ENCODE results near the gene NRXN3. TPM values are rescaled to one million over a fixed set of nuclear protein-coding genes. Genes with fewer than 3 reads are reported as not detected.

The NRXN3 gene
- total and polyA plus RNA-seq, 11 donors, result 0.19 to 2.2 (median 1.1) TPM

DNA sequence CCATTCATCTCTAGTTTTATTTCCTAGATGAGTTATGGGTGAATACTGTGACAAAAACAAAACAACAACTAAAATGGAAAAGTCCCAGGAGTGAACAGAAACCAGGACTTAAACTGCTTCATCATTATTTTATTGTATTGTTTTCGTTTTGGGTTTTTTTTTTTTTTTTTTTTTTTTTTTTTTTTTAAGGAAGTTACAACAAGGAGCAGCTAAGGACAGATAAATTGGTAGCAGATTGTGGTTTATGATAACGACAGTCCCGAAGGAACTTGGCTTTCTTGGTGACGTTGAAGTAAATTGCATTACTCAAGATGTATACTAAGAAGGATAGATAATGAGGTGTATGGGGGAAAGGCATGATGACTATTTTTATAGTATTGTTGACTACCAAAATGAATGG lies 866.3 kb downstream of the NRXN3 start:
- Histone ChIP-seq H3K4me1 (no peaks in the 10 kb centered on the region), H3K4me3 (no peak overlapping the region), H3K27ac (no peak overlapping the region), H3K27me3 (no peaks in the 10 kb centered on the region), H3K9me3 (peaks cover 0 to 17% (median 0%) of the 10 kb centered on the region in 12 donors), H3K36me3 (no peaks in the 10 kb centered on the region)
- no peak for ATAC-seq
- TF ChIP-seq, protein P1, sequence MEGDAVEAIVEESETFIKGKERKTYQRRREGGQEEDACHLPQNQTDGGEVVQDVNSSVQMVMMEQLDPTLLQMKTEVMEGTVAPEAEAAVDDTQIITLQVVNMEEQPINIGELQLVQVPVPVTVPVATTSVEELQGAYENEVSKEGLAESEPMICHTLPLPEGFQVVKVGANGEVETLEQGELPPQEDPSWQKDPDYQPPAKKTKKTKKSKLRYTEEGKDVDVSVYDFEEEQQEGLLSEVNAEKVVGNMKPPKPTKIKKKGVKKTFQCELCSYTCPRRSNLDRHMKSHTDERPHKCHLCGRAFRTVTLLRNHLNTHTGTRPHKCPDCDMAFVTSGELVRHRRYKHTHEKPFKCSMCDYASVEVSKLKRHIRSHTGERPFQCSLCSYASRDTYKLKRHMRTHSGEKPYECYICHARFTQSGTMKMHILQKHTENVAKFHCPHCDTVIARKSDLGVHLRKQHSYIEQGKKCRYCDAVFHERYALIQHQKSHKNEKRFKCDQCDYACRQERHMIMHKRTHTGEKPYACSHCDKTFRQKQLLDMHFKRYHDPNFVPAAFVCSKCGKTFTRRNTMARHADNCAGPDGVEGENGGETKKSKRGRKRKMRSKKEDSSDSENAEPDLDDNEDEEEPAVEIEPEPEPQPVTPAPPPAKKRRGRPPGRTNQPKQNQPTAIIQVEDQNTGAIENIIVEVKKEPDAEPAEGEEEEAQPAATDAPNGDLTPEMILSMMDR (IDR thresholded peaks at IDR 0.05), result no peak
- intact Hi-C loops (cut with DNase I), result no loop called here
- no peak for DNase-seq
- 56 to 66% (median 61%) methylated on average over 4 of the region's 4 CpGs for WGBS, 4 donors

DNA sequence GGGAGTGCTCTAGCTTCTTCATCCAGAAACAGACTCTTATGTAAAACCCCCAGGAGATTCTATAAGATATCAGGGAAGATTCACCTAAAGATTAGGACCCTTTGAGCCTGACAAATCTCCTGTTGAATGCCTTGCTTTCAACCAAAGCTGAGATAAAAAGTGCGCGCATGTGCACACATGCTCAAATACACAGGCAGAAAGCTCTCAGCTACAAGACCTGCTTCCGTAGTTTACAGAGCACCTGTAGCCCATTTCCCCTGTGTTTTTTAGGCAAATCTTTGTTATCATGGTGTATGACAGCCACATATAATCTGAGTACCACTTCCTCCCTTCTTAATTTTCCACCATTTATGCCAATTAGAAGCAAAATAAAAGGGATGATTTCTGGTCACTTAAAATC lies 866.9 kb downstream of the NRXN3 start:
- H3K4me3 ChIP-seq, result no peak overlapping the region
- no peaks in the 10 kb centered on the region for H3K36me3 ChIP-seq
- DNase-seq, result no peak
- 88 to 92% (median 90%) methylated on average over 3 of the region's 3 CpGs for WGBS, 4 donors
- no peak overlapping the region for H3K27ac ChIP-seq
- H3K27me3 ChIP-seq, result no peaks in the 10 kb centered on the region
- H3K4me1 ChIP-seq, result no peaks in the 10 kb centered on the region
- no peak for ATAC-seq
- intact Hi-C loops (cut with DNase I), result no loop called here
- TF ChIP-seq, protein P1 (IDR thresholded peaks at IDR 0.05), result no peak
- no peak for TF ChIP-seq POLR2A (IDR thresholded peaks at IDR 0.05)
- H3K9me3 ChIP-seq, result peaks cover 0 to 17% (median 0%) of the 10 kb centered on the region in 12 donors

DNA sequence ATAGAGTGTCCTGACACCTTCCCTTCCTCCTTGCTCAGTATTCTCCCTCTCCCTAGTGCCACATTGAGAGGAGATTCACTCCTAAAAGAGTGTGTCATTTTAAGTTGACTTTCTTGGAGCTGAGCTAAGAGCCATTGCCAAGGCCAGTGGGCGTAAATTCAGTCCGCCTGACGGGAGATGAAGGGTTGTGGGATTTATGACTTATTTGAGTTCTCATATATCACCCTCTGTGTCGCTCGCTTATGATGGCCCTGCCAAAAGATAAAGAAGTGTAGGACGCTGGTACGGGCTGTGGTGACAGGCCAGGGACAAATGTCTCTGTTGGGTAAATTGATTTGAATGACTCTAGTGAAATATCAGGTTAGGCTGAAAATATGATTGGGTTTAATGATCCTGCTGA lies 867.4 kb downstream of the NRXN3 start:
- no peak for DNase-seq
- no peak for ATAC-seq
- intact Hi-C loops (cut with DNase I), result no loop called here
- no peaks in the 10 kb centered on the region for H3K4me1 ChIP-seq
- no peaks in the 10 kb centered on the region for H3K27me3 ChIP-seq
- no peak overlapping the region for H3K27ac ChIP-seq
- 66 to 80% (median 73%) methylated on average over 7 of the region's 7 CpGs for WGBS, 4 donors
- TF ChIP-seq POLR2A (IDR thresholded peaks at IDR 0.05), result no peak
- TF ChIP-seq, protein P1 (IDR thresholded peaks at IDR 0.05), result no peak
- H3K9me3 ChIP-seq, result peaks cover 0 to 17% (median 0%) of the 10 kb centered on the region in 12 donors
- no peaks in the 10 kb centered on the region for H3K36me3 ChIP-seq
- H3K4me3 ChIP-seq, result no peak overlapping the region

DNA sequence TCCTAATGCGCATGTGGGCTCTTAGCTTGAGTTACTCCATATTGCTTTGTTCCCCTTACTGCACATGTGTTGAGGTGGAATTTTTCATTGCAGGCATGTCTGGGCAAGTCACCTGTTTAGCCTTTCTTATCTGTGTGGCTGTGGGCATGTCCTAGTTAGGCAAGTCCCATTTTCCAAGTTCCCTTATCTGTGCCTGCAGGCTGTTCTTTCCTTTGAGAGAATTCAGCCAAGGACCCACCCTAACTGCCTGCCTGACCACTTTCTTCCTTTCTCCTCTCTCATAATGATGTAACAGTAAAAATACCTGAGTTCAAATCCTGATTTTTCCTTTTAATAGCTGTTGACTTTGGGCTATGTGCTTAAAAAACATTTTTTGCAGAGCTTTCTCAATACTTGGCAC lies 870.6 kb downstream of the NRXN3 start:
- H3K4me1 ChIP-seq, result no peaks in the 10 kb centered on the region
- DNase-seq (no peak), ATAC-seq (no peak)
- intact Hi-C loops (cut with DNase I), result no loop called here
- no peak overlapping the region for H3K4me3 ChIP-seq
- peaks cover 0 to 17% (median 0%) of the 10 kb centered on the region in 12 donors for H3K9me3 ChIP-seq
- no peaks in the 10 kb centered on the region for H3K36me3 ChIP-seq
- 83 to 100% (median 98%) methylated on average over 1 of the region's 1 CpG for WGBS, 4 donors
- H3K27me3 ChIP-seq, result no peaks in the 10 kb centered on the region
- TF ChIP-seq, protein P1 (IDR thresholded peaks at IDR 0.05), result no peak
- no peak for TF ChIP-seq POLR2A (IDR thresholded peaks at IDR 0.05)
- H3K27ac ChIP-seq, result no peak overlapping the region

All from heart left ventricle (tissue), 16 donors.